H1 (cell line): ENCODE measurements around the gene IGFBP3. TPM values are rescaled to one million over a fixed set of nuclear protein-coding genes. Genes with fewer than 3 reads are reported as not detected.

ENCODE experiments used
- CTCF ChIA-PET: fragments of 300-600 bp; sonication (Branson Sonifier 250); formaldehyde crosslinking; loops from one replicate; lab custom pipeline; 2021; ENCODE audit not compliant: partially characterized antibody; lab: Charles Lee
- POLR2A ChIA-PET: fragments of 300-600 bp; sonication (Branson Sonifier 250); formaldehyde crosslinking; loops from one replicate; lab custom pipeline; 2021; ENCODE audit warnings: inconsistent platforms; ENCODE audit not compliant: partially characterized antibody; lab: Charles Lee
- DNase-seq, 2 experiments: peaks; one replicate each; pipeline versions ENCODE4 v3.0.0 to v3.0.0-alpha.2; 2010 to 2022; ENCODE audit warnings: low spot score in 2 of 2, low read depth in 1 of 2, mixed read lengths in 1 of 2
- FAIRE-seq: peaks from 2 replicates; lab custom pipeline; 2011; peaks lifted over from hg19 to GRCh38; lab: Jason Lieb, UNC
- H2AFZ ChIP-seq: 2 replicates; pipeline ENCODE4 v1.8.1; 2012; ENCODE audit warnings: low read length, inconsistent platforms
- H2AK5ac ChIP-seq: 2 replicates; pipeline ENCODE4 v1.6.1; 2013; ENCODE audit warnings: low read depth, low read length
- H2BK120ac ChIP-seq: replicated peaks from 2 replicates; pipeline ENCODE3; 2013; ENCODE audit warnings: low read depth, low read length, inconsistent platforms
- H2BK12ac ChIP-seq: 2 replicates; pipeline ENCODE4 v1.6.1; 2013; ENCODE audit warnings: low read depth, low read length
- H2BK15ac ChIP-seq: 2 replicates; pipeline ENCODE4 v1.6.1; 2013; ENCODE audit warnings: low read length
- H2BK20ac ChIP-seq: 2 replicates; pipeline ENCODE4 v1.6.1; 2013; ENCODE audit warnings: low read length
- H2BK5ac ChIP-seq: 2 replicates; pipeline ENCODE4 v1.6.1; 2013; ENCODE audit warnings: low read depth, low read length
- H3K14ac ChIP-seq: 2 replicates; pipeline ENCODE4 v1.6.1; 2013; ENCODE audit warnings: inconsistent platforms; ENCODE audit not compliant: insufficient read length
- H3K18ac ChIP-seq: 2 replicates; pipeline ENCODE4 v1.6.1; 2013; ENCODE audit warnings: low read length; ENCODE audit errors: extremely low read depth
- H3K23ac ChIP-seq: 2 replicates; pipeline ENCODE4 v1.6.1; 2013; ENCODE audit warnings: inconsistent platforms; ENCODE audit not compliant: insufficient read length
- H3K23me2 ChIP-seq: 2 replicates; pipeline ENCODE4 v1.6.1; 2013; ENCODE audit warnings: low read depth, low read length
- H3K27ac ChIP-seq: 2 replicates; pipeline ENCODE4 v1.6.1; 2011; ENCODE audit warnings: low read depth, low read length, inconsistent platforms
- H3K27me3 ChIP-seq, 4 experiments: replicated peaks in 1 of 4; 1 replicate in 1 of 4; 2 replicates in 3 of 4; pipeline versions ENCODE4 v1.6.1 to v1.8.1; 2011 to 2013; ENCODE audit warnings: low read length in 3 of 4, mild to moderate bottlenecking in 3 of 4, inconsistent platforms in 2 of 4, mixed read lengths in 2 of 4, moderate library complexity in 1 of 4; ENCODE audit not compliant: control insufficient read depth in 3 of 4, insufficient read depth in 3 of 4; ENCODE audit errors: extremely low read depth in 1 of 4
- H3K36me3 ChIP-seq, 4 experiments: 2 replicates each; pipeline versions ENCODE4 v1.6.1 to v1.8.1; 2011 to 2013; ENCODE audit warnings: mild to moderate bottlenecking in 4 of 4, low read length in 3 of 4, moderate library complexity in 2 of 4, control low read depth in 1 of 4, inconsistent platforms in 1 of 4; ENCODE audit not compliant: insufficient read depth in 4 of 4, control insufficient read depth in 2 of 4
- H3K4ac ChIP-seq: replicated peaks from 2 replicates; pipeline ENCODE3; 2013; ENCODE audit warnings: low read length, low read depth, mixed read lengths, inconsistent platforms; ENCODE audit not compliant: insufficient read length
- H3K4me1 ChIP-seq, 4 experiments: replicated peaks in 1 of 4; 1 replicate in 1 of 4; 2 replicates in 3 of 4; pipeline versions ENCODE4 v1.6.1 to v1.8.1; 2011 to 2013; ENCODE audit warnings: low read length in 3 of 4, inconsistent platforms in 2 of 4, mixed read lengths in 1 of 4; ENCODE audit not compliant: insufficient read depth in 4 of 4, control insufficient read depth in 3 of 4
- H3K4me2 ChIP-seq, 2 experiments: 2 replicates each; pipeline versions ENCODE4 v1.6.1 to v1.8.1; 2011 to 2013; ENCODE audit warnings: low read depth in 2 of 2, low read length in 2 of 2, control low read depth in 1 of 2, inconsistent platforms in 1 of 2, mild to moderate bottlenecking in 1 of 2; ENCODE audit not compliant: insufficient read depth in 1 of 2
- H3K4me3 ChIP-seq, 4 experiments: fragments of 200-600, 300-600 bp in 1 of 4; sonication (generic), shearing (Covaris generic), sonication (Bioruptor Twin) in 1 of 4; 2 replicates each; pipeline versions ENCODE4 v1.5.1 to v1.8.1; 2011 to 2016; ENCODE audit warnings: low read length in 4 of 4, low read depth in 3 of 4, control low read depth in 2 of 4, inconsistent platforms in 2 of 4, mild to moderate bottlenecking in 2 of 4, mixed read lengths in 1 of 4, moderate library complexity in 1 of 4; ENCODE audit not compliant: insufficient read depth in 2 of 4; ENCODE audit errors: extremely low read depth in 1 of 4
- H3K56ac ChIP-seq: replicated peaks from 2 replicates; pipeline ENCODE3; 2013; ENCODE audit warnings: low read depth, mild to moderate bottlenecking, mixed read lengths, low read length, inconsistent platforms; ENCODE audit not compliant: insufficient read length
- H3K79me1 ChIP-seq: 2 replicates; pipeline ENCODE4 v1.6.1; 2013; ENCODE audit warnings: low read depth, low read length, control low read depth
- H3K79me2 ChIP-seq, 2 experiments: 2 replicates each; pipeline versions ENCODE4 v1.6.1 to v1.8.1; 2012 to 2013; ENCODE audit warnings: low read length in 2 of 2, mild to moderate bottlenecking in 2 of 2, inconsistent platforms in 1 of 2; ENCODE audit not compliant: insufficient read depth in 2 of 2, control insufficient read depth in 1 of 2
- H3K9ac ChIP-seq, 4 experiments: replicated peaks in 1 of 4; 1 replicate in 1 of 4; 2 replicates in 3 of 4; pipeline versions ENCODE4 v1.6.1 to v1.8.1; 2011 to 2013; ENCODE audit warnings: low read depth in 3 of 4, low read length in 3 of 4, control low read depth in 2 of 4, mild to moderate bottlenecking in 2 of 4, moderate library complexity in 2 of 4, inconsistent platforms in 1 of 4; ENCODE audit errors: extremely low read depth in 1 of 4
- H3K9me3 ChIP-seq, 2 experiments: 2 replicates each; pipeline versions ENCODE4 v1.6.1 to v1.8.1; 2012 to 2013; ENCODE audit warnings: mild to moderate bottlenecking in 2 of 2, moderate library complexity in 2 of 2, control low read depth in 1 of 2, inconsistent platforms in 1 of 2, low read depth in 1 of 2, low read length in 1 of 2, mixed read lengths in 1 of 2; ENCODE audit not compliant: insufficient read depth in 2 of 2
- H4K20me1 ChIP-seq, 2 experiments: replicated peaks in 1 of 2; 2 replicates each; pipeline versions ENCODE3 to v1.8.1; 2011 to 2013; ENCODE audit warnings: inconsistent platforms in 2 of 2, low read length in 2 of 2, mild to moderate bottlenecking in 1 of 2; ENCODE audit not compliant: insufficient read depth in 2 of 2, control insufficient read depth in 1 of 2
- H4K5ac ChIP-seq: 2 replicates; pipeline ENCODE4 v1.6.1; 2013; ENCODE audit warnings: low read length, low read depth, mixed read lengths, inconsistent platforms; ENCODE audit not compliant: insufficient read length
- H4K8ac ChIP-seq: 2 replicates; pipeline ENCODE4 v1.8.0; 2013; ENCODE audit warnings: mild to moderate bottlenecking, moderate library complexity, low read length, inconsistent platforms; ENCODE audit not compliant: insufficient read depth; ENCODE audit errors: extremely low read depth
- H4K91ac ChIP-seq: replicated peaks from 2 replicates; pipeline ENCODE3; 2013; ENCODE audit warnings: low read length, mixed read lengths, inconsistent platforms; ENCODE audit not compliant: insufficient read length
- CHD1 ChIP-seq: IDR thresholded peaks from 2 replicates; pipeline ENCODE4 v1.6.1; 2012; ENCODE audit warnings: low read depth, low read length, improper control_type of control experiment
- GABPA ChIP-seq: IDR thresholded peaks from 2 replicates; pipeline ENCODE4 v1.6.1; 2011; ENCODE audit warnings: mild to moderate bottlenecking, low read length, moderate library complexity, borderline replicate concordance; ENCODE audit not compliant: insufficient read depth
- HDAC6 ChIP-seq: IDR thresholded peaks from one replicate; pipeline ENCODE4 v1.7.1; 2012; ENCODE audit warnings: low read depth, mild to moderate bottlenecking, inconsistent platforms, low read length, moderate library complexity
- KDM1A ChIP-seq: fragments of 200-600, 300-600 bp; sonication (generic); IDR thresholded peaks from 2 replicates; pipeline ENCODE4 v1.7.1; 2016; ENCODE audit warnings: mild to moderate bottlenecking, low read length, borderline replicate concordance
- NRF1 ChIP-seq: IDR thresholded peaks from 2 replicates; pipeline ENCODE4 v1.6.1; 2011; ENCODE audit warnings: mild to moderate bottlenecking, low read depth, low read length, improper control_type of control experiment
- RXRA ChIP-seq: IDR thresholded peaks from 2 replicates; pipeline ENCODE4 v1.6.1; 2011; ENCODE audit warnings: low read depth, mild to moderate bottlenecking, low read length, moderate library complexity; ENCODE audit not compliant: insufficient read depth
- SIRT6 ChIP-seq: IDR thresholded peaks from one replicate; pipeline ENCODE4 v1.7.1; 2012; ENCODE audit warnings: low read length, inconsistent platforms
- SP4 ChIP-seq: IDR thresholded peaks from 2 replicates; pipeline ENCODE4 v1.6.1; 2012; ENCODE audit warnings: low read length, inconsistent platforms
- TAF1 ChIP-seq: IDR thresholded peaks from 2 replicates; pipeline ENCODE4 v1.6.1; 2011; ENCODE audit warnings: mild to moderate bottlenecking, low read depth, low read length
- TBP ChIP-seq: IDR thresholded peaks from 2 replicates; pipeline ENCODE4 v1.6.1; 2011; ENCODE audit warnings: low read depth, low read length, improper control_type of control experiment
- TEAD4 ChIP-seq: IDR thresholded peaks from 2 replicates; pipeline ENCODE4 v1.6.1; 2012; ENCODE audit warnings: low read depth, low read length, inconsistent platforms, mixed read lengths
- WGBS, 2 experiments: shearing (Covaris generic) in 1 of 2; methylation state at CpG; one replicate each; pipeline versions ENCODE4 v1.1.6 to v1.1.7; 2013 to 2015; ENCODE audit warnings: low lambda C conversion rate in 2 of 2, mixed read lengths in 2 of 2, inconsistent platforms in 1 of 2, low coverage in 1 of 2, missing lambda C conversion rate in 1 of 2; ENCODE audit not compliant: insufficient replicate concordance in 2 of 2, insufficient coverage in 1 of 2, insufficient read length in 1 of 2; ENCODE audit errors: extremely low coverage in 1 of 2, missing lambda C conversion rate in 1 of 2; 5-methylcytosine and 5-hydroxymethylcytosine counted together
- polyA plus RNA-seq, 7 experiments: library from polyadenylated mRNA; depleted of rRNA in 3 of 7; stranded (reverse) in 5 of 7; unstranded in 2 of 7; fragments of >200 nt in 5 of 7; fragments of 200-250 nt in 2 of 7; gene quantifications; 1 replicate in 5 of 7; 2 replicates in 1 of 7; 4 replicates in 1 of 7; pipeline versions ENCODE4 v1.2.1 to v1.2.3, GENCODE V29; 2011 to 2013; ENCODE audit warnings: missing spikeins in 2 of 7, mixed read lengths in 2 of 7
- total RNA-seq: library from RNA; stranded (reverse); fragmentation: NEBNext Ultra II Directional; extraction: Animal tissue kit (Norgen Biotek cat#: 25700); gene quantifications from 2 replicates; pipeline ENCODE4 v1.2.1, GENCODE V29; 2021
- TF ChIP-seq, protein P1 (sequence below): IDR thresholded peaks from 2 replicates; pipeline ENCODE4 v1.6.1; 2012; ENCODE audit warnings: inconsistent platforms

Gene IGFBP3
- total and polyA plus RNA-seq, 2 of the 8 experiments (the other 6 are each of a cell fraction or from before 2014, with no cell fraction given): 5.5 to 12.1 TPM

DNA sequence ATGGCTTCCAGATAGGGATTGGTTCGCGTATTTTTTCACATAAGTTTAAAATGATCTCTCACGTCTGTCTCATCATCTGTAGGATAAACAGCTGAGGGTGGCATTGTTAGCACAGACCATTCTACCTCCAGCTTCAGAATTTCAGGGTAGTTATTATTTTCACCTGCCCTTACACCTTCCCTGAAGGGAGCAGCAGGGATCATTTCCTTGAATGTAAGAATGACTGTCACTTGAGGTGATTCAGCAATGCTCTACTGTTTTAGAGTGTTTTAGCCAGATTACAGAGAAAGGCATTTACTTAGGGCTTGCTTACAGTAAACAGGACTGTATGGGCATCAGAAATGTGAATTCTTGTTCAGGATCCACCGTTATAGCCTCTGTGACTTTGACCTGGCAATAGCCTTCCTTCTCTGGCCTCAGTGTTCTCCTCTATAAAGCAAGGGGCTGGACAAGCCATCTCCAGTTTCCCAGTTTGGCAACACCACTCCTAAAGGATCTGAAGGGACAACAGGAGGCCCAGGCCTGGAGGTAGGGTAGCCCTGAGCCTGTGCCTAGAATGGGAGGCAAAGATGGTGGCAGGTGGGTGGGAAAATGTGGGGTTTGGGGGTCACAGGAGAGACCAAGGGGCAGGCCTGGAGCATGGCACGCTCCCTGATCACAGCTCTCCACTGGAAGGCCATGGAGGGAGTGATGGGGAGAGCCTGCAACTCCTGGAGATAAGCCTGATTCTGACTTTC, 34.0 kb downstream of the IGFBP3 start:
- no peak overlapping the region for H4K91ac ChIP-seq
- H2BK120ac ChIP-seq: no peak overlapping the region
- H3K56ac ChIP-seq: no peak overlapping the region
- no peak overlapping the region for H3K23ac ChIP-seq
- H2BK5ac ChIP-seq: no peak overlapping the region
- no peak overlapping the region for H3K14ac ChIP-seq
- no peak overlapping the region for H4K5ac ChIP-seq
- peaks cover 23 to 40% (median 35%) of the 10 kb centered on the region in 4 experiments for H3K27me3 ChIP-seq
- CTCF ChIA-PET: interaction anchor here (0.8 to 1.0 kb wide), 2 partner anchors 15 to 224 kb away, joined by 3 to 6 read pairs; no protein-coding TSS in a partner anchor
- WGBS, 2 experiments: 84% methylated on average over 5 of the region's 5 CpGs; no CpG with 5 or more reads in 1 of the 2 experiments
- H2BK15ac ChIP-seq: no peak overlapping the region
- no peak overlapping the region for H3K4ac ChIP-seq
- H3K4me3 ChIP-seq: no peak overlapping the region
- no peaks in the 10 kb centered on the region for H3K79me2 ChIP-seq
- no peak overlapping the region for H2BK20ac ChIP-seq
- no peaks in the 10 kb centered on the region for H3K79me1 ChIP-seq
- peaks cover 0 to 1% of the 10 kb centered on the region in 2 experiments for H4K20me1 ChIP-seq
- H3K27ac ChIP-seq: no peak overlapping the region
- no peak overlapping the region for H2AFZ ChIP-seq
- H3K18ac ChIP-seq: no peak overlapping the region
- DNase-seq: no peak
- POLR2A ChIA-PET: interaction anchor here (0.6 kb wide), 1 partner anchor 30 kb away, joined by 3 read pairs; no protein-coding TSS in a partner anchor
- no peak overlapping the region for H4K8ac ChIP-seq
- H3K4me1 ChIP-seq: peaks cover 3 to 15% (median 10%) of the 10 kb centered on the region in 4 experiments
- H3K9me3 ChIP-seq: no peaks in the 10 kb centered on the region
- H3K36me3 ChIP-seq: no peaks in the 10 kb centered on the region
- no peak overlapping the region for H3K4me2 ChIP-seq
- H3K23me2 ChIP-seq: peaks cover 11% of the 10 kb centered on the region; the same call in 1 of the 2 replicates
- no peak for FAIRE-seq
- H3K9ac ChIP-seq: no peak overlapping the region
- no peak overlapping the region for H2BK12ac ChIP-seq
- H2AK5ac ChIP-seq: no peak overlapping the region
- TF ChIP-seq, protein P1, sequence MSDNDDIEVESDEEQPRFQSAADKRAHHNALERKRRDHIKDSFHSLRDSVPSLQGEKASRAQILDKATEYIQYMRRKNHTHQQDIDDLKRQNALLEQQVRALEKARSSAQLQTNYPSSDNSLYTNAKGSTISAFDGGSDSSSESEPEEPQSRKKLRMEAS: no peak
- TF ChIP-seq SP4 (no peak), KDM1A (no peak), TBP (no peak), GABPA (no peak), TEAD4 (no peak), NRF1 (no peak), TAF1 (no peak), HDAC6 (no peak), SIRT6 (no peak), CHD1 (no peak), RXRA (no peak)
